Measurements from ENCODE around the gene PRKCZ. TPM values are rescaled to one million over a fixed set of nuclear protein-coding genes. Genes with fewer than 3 reads are reported as not detected.

The PRKCZ gene
- total and polyA plus RNA-seq, 9 donors = 3.4 to 16.1 (median 5.8) TPM

- no peak for DNase-seq
- 84 to 88% (median 86%) methylated on average over 12 of the region's 12 CpGs for WGBS, 3 donors
- H3K4me3 ChIP-seq = no peak overlapping the region
- no peaks in the 10 kb centered on the region for H3K36me3 ChIP-seq
- H3K27me3 ChIP-seq = no peaks in the 10 kb centered on the region
- no peak overlapping the region for H3K27ac ChIP-seq
- TF ChIP-seq EP300 (IDR thresholded peaks at IDR 0.05) (no peak), CTCF (IDR thresholded peaks at IDR 0.05) (no peak), POLR2A (IDR thresholded peaks at IDR 0.05) (no peak)
- intact Hi-C loops (cut with DNase I) = no loop called here
- H3K9me3 ChIP-seq = no peaks in the 10 kb centered on the region
- peaks cover 4% of the 10 kb centered on the region for H3K4me1 ChIP-seq (ENCODE audit: insufficient read depth)
These were observed 3.7 kb downstream of the PRKCZ start for GRCh38 chr1:2053784-2054376.

- peaks cover 4% of the 10 kb centered on the region for H3K4me1 ChIP-seq (ENCODE audit: insufficient read depth)
- H3K27me3 ChIP-seq = no peaks in the 10 kb centered on the region
- DNase-seq = no peak
- no peak for TF ChIP-seq CTCF (IDR thresholded peaks at IDR 0.05)
- TF ChIP-seq EP300 (IDR thresholded peaks at IDR 0.05) = no peak
- TF ChIP-seq POLR2A (IDR thresholded peaks at IDR 0.05) = no peak
- H3K4me3 ChIP-seq = no peak overlapping the region
- intact Hi-C loops (cut with DNase I) = no loop called here
- no peak overlapping the region for H3K27ac ChIP-seq
- no peaks in the 10 kb centered on the region for H3K36me3 ChIP-seq
- H3K9me3 ChIP-seq = no peaks in the 10 kb centered on the region
- 78 to 79% (median 79%) methylated on average over 22 of the region's 22 CpGs for WGBS, 3 donors
These were observed 4.3 kb downstream of the PRKCZ start for GRCh38 chr1:2054560-2054959.

GRCh38 chr1:2055911-2056575, 5.8 kb downstream of the PRKCZ start:
- Histone ChIP-seq H3K4me1 (ENCODE audit: insufficient read depth) (no peaks in the 10 kb centered on the region), H3K4me3 (no peak overlapping the region), H3K27ac (no peak overlapping the region), H3K36me3 (no peaks in the 10 kb centered on the region), H3K9me3 (no peaks in the 10 kb centered on the region), H3K27me3 (no peaks in the 10 kb centered on the region)
- intact Hi-C loops (cut with DNase I) = no loop called here
- TF ChIP-seq POLR2A (IDR thresholded peaks at IDR 0.05) = no peak
- TF ChIP-seq EP300 (IDR thresholded peaks at IDR 0.05) = no peak
- no peak for TF ChIP-seq CTCF (IDR thresholded peaks at IDR 0.05)
- 88 to 89% (median 89%) methylated on average over 29 of the region's 29 CpGs for WGBS, 3 donors
- DNase-seq = no peak

GRCh38 chr1:2056955-2057590, 6.9 kb downstream of the PRKCZ start:
- WGBS, 3 donors = 90 to 92% (median 90%) methylated on average over 25 of the region's 25 CpGs
- Histone ChIP-seq H3K36me3 (no peaks in the 10 kb centered on the region), H3K27ac (no peak overlapping the region), H3K4me3 (no peak overlapping the region), H3K9me3 (no peaks in the 10 kb centered on the region), H3K27me3 (no peaks in the 10 kb centered on the region), H3K4me1 (ENCODE audit: insufficient read depth) (no peaks in the 10 kb centered on the region)
- TF ChIP-seq POLR2A (IDR thresholded peaks at IDR 0.05) (no peak), CTCF (IDR thresholded peaks at IDR 0.05) (no peak), EP300 (IDR thresholded peaks at IDR 0.05) (no peak)
- DNase-seq = no peak
- intact Hi-C loops (cut with DNase I) = no loop called here
